Activated T-helper 1 cell treated with Interleukin-2 at 50 U/mL for 16 hours (primary cell): ENCODE measurements around the gene MYRIP.
"Not testable (repeated sequence)": the region's sequence is repeated elsewhere in the genome, so short reads cannot be mapped to it uniquely, and the experiment has no call there.

Experiments used
- DNase-seq: peaks from one replicate; pipeline ENCODE4 v3.0.0-alpha.2; 2020; ENCODE audit warnings: low read depth

The MYRIP gene

GRCh38 chr3:39971559-39972031 lies 162.2 kb downstream of the MYRIP start:
- no peak for DNase-seq

DNA sequence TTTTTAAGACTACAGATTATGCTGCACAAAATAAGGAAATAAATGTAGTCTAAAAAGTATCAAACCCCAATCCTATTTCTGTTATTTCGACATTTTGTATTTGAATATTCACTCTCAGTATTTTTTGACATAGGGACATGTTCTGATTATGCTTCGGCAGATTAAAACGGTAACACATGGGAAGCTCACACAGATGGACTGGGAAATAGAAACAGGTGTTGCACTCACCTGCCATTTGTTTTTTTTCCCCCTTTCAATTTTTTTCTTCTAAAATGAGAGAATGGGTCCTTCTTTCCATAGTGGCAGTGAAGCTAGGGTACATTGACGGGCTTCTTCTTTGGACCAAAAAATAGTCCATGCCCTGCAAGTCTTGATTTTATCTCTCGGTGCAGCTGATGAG lies 163.1 kb downstream of the MYRIP start:
- DNase-seq, result no peak

- DNase-seq, result no peak
Observed at GRCh38 chr3:39977058-39977794, 167.8 kb downstream of the MYRIP start.

GRCh38 chr3:39978308-39978707 lies 168.9 kb downstream of the MYRIP start:
- no peak for DNase-seq

DNA sequence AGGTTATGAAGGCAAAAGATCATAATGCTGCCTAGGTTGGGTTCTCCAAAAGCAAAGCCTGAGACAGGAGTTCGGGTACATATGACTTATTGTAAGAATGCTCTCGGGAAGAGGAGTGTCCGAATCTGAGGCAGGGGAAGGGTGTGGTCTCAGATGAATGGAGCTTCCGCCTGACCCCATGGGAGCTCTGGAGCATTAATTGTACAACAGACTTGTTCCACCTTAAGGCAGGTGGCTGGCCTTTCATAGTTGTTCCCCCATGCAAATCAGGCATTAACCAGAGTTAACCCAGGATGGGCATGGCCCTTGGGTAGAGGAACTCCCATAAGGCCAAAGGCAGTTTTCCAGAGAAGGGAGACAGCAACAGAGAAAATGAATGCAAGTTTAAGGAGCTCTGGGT lies 170.6 kb downstream of the MYRIP start:
- no peak for DNase-seq

- DNase-seq, result no peak
Observed at GRCh38 chr3:39980781-39981180, 171.4 kb downstream of the MYRIP start.

DNA sequence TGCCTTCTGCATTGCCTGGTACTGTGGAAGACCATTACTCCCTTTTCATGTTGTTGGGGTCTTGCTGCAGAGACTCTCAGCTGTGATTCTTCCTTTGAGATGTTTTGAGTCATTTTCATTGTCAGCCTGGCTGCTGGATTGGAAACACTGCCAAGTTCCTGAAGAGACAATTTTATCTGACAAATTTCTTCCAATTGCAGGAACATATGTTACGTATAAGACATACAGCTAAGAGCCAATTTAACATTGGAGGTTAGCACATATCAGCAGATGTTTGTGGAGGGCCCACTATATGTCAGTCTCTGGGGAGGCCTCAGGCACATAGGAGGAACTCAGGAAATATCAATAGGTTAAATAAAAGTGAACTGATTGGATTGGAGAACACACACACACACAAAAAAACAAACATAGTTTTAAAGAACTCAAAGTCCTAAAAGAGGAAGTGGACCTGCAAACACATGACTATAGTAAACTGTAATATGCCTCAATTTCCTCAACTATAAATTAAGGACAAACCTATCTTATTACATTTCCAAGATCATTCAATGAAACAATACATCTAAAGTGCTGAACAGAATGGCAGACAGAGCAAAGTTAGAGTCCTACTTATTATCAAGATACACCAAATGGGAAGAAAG lies 172.3 kb downstream of the MYRIP start:
- no peak for DNase-seq

GRCh38 chr3:39982665-39983357 lies 173.4 kb downstream of the MYRIP start:
- DNase-seq, result no peak

- DNase-seq, result no peak
Observed at GRCh38 chr3:39989746-39990145, 180.3 kb downstream of the MYRIP start.

DNA sequence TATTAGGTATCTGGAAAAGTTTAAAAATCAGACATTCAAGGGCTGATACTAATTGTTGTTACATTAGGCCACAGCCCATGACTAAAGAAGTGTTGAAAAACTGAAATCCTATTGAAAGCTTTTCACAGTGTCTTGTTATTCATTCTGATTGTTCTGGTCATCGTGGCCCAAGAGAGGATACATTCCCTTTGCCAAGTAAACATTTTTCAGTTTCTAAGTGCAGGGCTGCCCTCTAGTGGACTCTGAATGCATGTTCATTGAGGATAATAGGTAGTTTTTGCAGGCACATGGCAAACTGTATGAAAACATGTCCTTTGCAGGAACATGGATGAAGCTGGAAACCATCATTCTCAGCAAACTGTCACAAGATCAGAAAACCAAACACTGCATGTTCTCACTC lies 181.1 kb downstream of the MYRIP start:
- DNase-seq, result no peak

GRCh38 chr3:40008796-40009195 lies 199.4 kb downstream of the MYRIP start:
- no peak for DNase-seq

DNA sequence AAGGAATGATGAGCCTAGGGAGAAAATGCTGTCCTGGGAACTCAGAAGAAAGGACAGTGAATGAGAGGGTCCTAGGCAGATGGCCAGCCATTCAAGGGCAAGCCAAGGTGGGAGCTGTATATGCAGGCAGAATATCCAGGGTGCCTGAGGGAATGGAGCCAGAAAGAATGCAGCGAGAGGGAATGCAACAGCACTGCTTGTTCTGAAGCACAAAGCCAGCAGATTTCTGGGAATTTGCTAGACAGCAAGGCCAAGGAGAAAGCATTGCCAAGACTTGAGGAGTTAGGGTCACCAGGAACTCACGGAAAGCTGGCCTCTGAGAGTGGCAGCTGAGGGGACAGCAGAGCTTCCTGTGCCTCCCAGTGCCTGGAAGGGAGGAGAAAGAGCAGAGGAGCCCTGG lies 200.6 kb downstream of the MYRIP start:
- no peak for DNase-seq

GRCh38 chr3:40012381-40012780 lies 203.0 kb downstream of the MYRIP start:
- no peak for DNase-seq

DNA sequence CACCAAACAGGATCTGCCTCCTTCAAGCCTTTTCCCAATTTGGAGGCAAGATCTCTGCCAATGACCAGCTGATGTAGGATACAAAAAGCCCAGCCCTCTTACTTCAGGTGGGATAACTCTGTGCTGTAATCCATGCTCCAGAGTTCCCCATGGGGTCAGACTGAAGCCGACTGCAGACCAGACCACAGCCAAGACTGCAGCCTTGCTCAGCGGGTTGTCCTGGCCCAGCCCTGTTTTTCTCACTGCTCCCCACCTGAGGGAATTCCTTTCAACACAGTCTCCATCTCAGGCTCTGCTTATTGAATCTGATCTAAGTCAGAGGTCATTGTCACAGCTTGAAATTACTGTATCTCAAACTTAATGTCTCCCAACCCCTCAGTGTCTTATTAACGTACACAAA lies 207.0 kb downstream of the MYRIP start:
- no peak for DNase-seq

- DNase-seq, result no peak
Observed at GRCh38 chr3:40018369-40018768, 209.0 kb downstream of the MYRIP start.

DNA sequence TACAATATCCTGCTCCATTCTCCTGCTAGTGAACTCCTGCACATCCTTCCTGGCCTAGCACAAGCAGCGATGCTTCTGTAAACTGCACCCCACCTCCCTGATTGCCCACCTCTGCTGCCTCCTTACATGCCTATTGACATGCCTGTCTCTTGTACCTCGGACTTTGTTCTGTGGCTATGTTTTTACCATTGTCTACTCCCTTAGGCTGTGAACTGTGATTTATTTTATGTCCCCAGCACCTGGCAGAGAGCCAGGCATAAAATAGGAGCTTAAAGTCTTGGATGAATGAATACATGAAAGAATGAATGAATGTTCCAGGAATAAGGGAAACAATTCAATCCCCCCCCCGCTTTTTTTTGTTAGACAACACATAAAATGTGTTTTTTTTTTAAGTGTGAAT lies 210.0 kb downstream of the MYRIP start:
- DNase-seq, result no peak

- no peak for DNase-seq
Observed at GRCh38 chr3:40020689-40021088, 211.3 kb downstream of the MYRIP start.

DNA sequence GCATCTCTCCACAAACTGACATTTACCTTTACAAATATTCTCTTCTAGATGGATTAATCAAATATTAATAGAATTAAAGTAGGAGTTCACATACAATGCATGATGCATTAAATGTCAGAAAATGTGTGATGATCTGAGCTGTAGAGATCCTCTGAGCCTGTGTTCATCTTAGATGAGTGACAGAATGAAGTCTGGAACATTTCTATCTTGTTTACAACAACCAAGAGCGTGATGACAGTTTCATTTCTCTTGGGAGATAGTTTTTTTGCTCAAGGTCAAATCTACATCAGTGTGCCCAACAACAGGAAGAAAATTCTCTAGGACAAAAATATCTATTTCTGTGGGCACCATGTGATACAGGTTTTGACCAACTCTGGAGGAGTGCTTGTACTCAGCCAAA lies 211.9 kb downstream of the MYRIP start:
- DNase-seq, result no peak

DNA sequence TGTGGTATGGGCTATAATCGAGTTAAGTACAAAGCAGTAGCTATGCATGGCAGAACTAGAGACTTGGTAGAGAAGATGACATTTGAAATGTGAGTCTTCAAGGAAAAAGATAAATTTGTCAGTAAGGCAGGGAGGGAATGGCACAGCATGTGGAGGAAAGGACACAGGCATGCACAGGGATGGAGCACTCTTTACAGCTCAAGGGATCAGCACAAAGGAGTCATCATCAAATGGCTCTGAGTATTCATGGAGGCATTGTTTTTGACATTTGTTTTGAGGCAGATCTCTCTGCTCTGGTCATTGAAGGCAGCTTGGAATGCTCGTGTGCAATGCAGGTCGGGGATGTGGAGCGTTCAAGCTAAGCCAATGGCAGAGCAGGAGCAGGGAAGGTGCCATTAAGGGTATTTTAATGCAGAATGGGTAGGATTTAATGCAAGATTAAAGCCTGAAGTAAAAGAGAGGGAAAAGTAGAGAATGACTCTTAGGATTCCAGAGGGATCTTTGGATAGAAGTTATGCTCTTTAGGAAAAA lies 213.0 kb downstream of the MYRIP start:
- no peak for DNase-seq

- DNase-seq, result no peak
Observed at GRCh38 chr3:40024526-40024925, 215.1 kb downstream of the MYRIP start.

DNA sequence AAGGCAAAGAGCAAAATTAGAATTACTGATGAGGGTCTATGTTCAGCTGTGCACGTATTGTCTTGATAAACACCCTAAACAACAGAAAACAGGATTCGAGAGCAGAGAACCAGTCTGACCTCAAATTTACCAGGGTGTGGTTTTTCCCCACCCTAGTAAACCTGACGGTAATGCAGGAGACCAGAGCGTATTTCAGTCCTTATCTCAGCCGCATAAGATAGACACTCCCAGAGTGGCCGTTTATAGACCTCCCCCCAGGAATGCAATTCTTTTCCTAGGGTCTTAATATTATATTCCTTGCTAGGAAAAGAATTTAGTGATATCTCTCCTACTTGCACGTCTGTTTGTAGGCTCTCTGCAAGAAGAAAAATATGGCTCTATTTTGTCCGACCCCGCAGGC lies 216.5 kb downstream of the MYRIP start:
- DNase-seq, result not testable (repeated sequence)

DNA sequence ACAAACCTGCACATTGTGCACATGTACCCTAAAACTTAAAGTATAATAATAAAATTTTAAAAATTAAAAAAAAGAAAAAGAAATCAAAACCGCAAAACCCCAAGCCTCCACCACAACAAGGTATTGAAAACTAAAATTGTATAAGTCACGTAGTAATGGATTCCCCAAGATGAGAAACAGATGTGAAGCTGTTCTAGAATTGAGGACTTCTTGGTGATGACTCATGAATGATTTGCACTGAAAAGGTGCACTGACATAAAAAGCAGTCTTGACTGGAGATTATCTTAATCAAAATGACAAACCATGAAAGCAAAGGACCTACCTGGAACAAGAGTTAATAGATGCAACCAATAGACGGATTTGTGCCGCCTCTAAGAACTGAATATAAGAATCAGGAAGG lies 225.8 kb downstream of the MYRIP start:
- no peak for DNase-seq

DNA sequence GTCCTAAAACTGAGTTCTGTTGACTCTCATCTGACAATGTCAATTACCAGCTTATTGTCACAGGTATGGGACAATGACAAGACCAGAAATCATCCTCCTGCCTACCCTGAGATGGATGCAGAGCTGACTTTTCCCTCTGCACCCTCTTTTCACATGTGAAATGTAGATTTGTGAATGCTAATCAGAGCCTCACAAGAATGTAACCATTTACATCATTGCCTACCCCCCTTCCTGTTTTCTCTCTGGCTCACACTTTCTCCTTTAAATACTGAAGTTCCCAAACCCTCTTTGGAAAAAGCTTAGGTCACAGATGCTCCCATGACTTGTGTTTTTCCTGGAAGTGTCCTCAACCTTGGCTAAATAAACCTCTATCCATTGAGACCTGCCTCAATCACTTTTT lies 228.2 kb downstream of the MYRIP start:
- DNase-seq, result no peak
